OCI-LY7 (cell line): Measurements from ENCODE around the gene NOB1.

ENCODE experiments used
- CTCF ChIP-seq: fragments of 200-600 bp; sonication (generic); conservative IDR thresholded peaks from 2 replicates; pipeline ENCODE4 v1.5.1; 2014; ENCODE audit warnings: mild to moderate bottlenecking, antibody characterized with exemption, low read length, moderate library complexity, mixed read lengths
- EZH2phosphoT487 ChIP-seq: fragments of 200-600 bp; sonication (generic); IDR thresholded peaks from 2 replicates; pipeline ENCODE4 v1.6.1; 2018; ENCODE audit warnings: low read depth, borderline replicate concordance, mild to moderate bottlenecking, mixed run types, antibody characterized with exemption, low read length, moderate library complexity, mixed read lengths

GRCh38 chr16:69709456-69710084, 45.2 kb downstream of the NOB1 start:
- TF ChIP-seq CTCF (peak; percentile 97), EZH2phosphoT487 (no peak)
